Neural progenitor cell (in vitro differentiated cells): ENCODE results near the gene SYT1. TPM values are rescaled to one million over a fixed set of nuclear protein-coding genes. Genes with fewer than 3 reads are reported as not detected.

Experiments used
- DNase-seq: peaks from one replicate; pipeline ENCODE4 v3.0.0-alpha.2; 2016; ENCODE audit warnings: low spot score
- H2AFZ ChIP-seq: fragments of 200-600 bp; sonication (generic); replicated peaks from 2 replicates; pipeline ENCODE4 v1.6.1; 2016; ENCODE audit warnings: antibody characterized with exemption
- H3F3A ChIP-seq: fragments of 200-600 bp; sonication (generic); 2 replicates; pipeline ENCODE4 v1.6.1; 2016; ENCODE audit warnings: antibody characterized with exemption, low read depth
- H3K27ac ChIP-seq: fragments of 200-600 bp; sonication (generic); 2 replicates; pipeline ENCODE4 v1.5.1; 2016; ENCODE audit warnings: mild to moderate bottlenecking
- H3K27me3 ChIP-seq: fragments of 200-600 bp; sonication (generic); 2 replicates; pipeline ENCODE4 v1.6.1; 2016; ENCODE audit warnings: mild to moderate bottlenecking, moderate library complexity
- H3K36me3 ChIP-seq: fragments of 200-600 bp; sonication (generic); 2 replicates; pipeline ENCODE4 v1.5.1; 2016
- H3K4me1 ChIP-seq: fragments of 200-600 bp; sonication (generic); 2 replicates; pipeline ENCODE4 v1.6.1; 2016; ENCODE audit warnings: mixed run types
- H3K4me2 ChIP-seq: fragments of 200-600 bp; sonication (generic); 2 replicates; pipeline ENCODE4 v1.6.1; 2016
- H3K4me3 ChIP-seq: fragments of 200-600 bp; sonication (generic); 2 replicates; pipeline ENCODE4 v1.5.1; 2016
- H3K79me2 ChIP-seq: fragments of 200-600 bp; sonication (generic); 2 replicates; pipeline ENCODE4 v1.6.1; 2016; ENCODE audit warnings: low read depth
- H3K9ac ChIP-seq: fragments of 200-600 bp; sonication (generic); 2 replicates; pipeline ENCODE4 v1.6.1; 2016
- H3K9me3 ChIP-seq: fragments of 200-600 bp; sonication (generic); 2 replicates; pipeline ENCODE4 v1.5.1; 2016; ENCODE audit warnings: low read depth
- H4K20me1 ChIP-seq: fragments of 200-600 bp; sonication (generic); 2 replicates; pipeline ENCODE4 v1.6.1; 2016; ENCODE audit warnings: low read depth
- H3K27ac Mint-ChIP-seq: 3 replicates; pipeline ENCODE4 v1.8.0; 2021; ENCODE audit warnings: mixed read lengths
- H3K27me3 Mint-ChIP-seq: 2 replicates; pipeline ENCODE4 v1.8.0; 2022; ENCODE audit warnings: low read depth, mild to moderate bottlenecking, inconsistent platforms, moderate library complexity, mixed read lengths; ENCODE audit not compliant: insufficient read depth
- H3K36me3 Mint-ChIP-seq: 3 replicates; pipeline ENCODE4 v1.8.0; 2021; ENCODE audit warnings: mixed read lengths
- H3K4me1 Mint-ChIP-seq: 3 replicates; pipeline ENCODE4 v1.8.0; 2021; ENCODE audit warnings: mixed read lengths
- H3K4me3 Mint-ChIP-seq: 3 replicates; pipeline ENCODE4 v1.8.0; 2021; ENCODE audit warnings: mild to moderate bottlenecking, moderate library complexity, mixed read lengths
- H3K9me3 Mint-ChIP-seq: 3 replicates; pipeline ENCODE4 v1.8.0; 2020; ENCODE audit warnings: mixed read lengths
- CTCF ChIP-seq: fragments of 200-600 bp; sonication (generic); IDR thresholded peaks from 2 replicates; pipeline ENCODE4 v1.5.1; 2017; ENCODE audit warnings: antibody characterized with exemption, mild to moderate bottlenecking
- EZH2 ChIP-seq: fragments of 200-600 bp; sonication (generic); IDR thresholded peaks from 2 replicates; pipeline ENCODE4 v1.6.1; 2017; ENCODE audit warnings: antibody characterized with exemption, mild to moderate bottlenecking, moderate library complexity
- EZH2phosphoT487 ChIP-seq: fragments of 200-600 bp; sonication (generic); IDR thresholded peaks from 2 replicates; pipeline ENCODE4 v1.6.1; 2017; ENCODE audit warnings: antibody characterized with exemption
- total RNA-seq: library from RNA; depleted of rRNA; stranded (reverse); fragments of >200 nt; gene quantifications from 2 replicates; pipeline ENCODE4 v1.2.3, GENCODE V29; 2015; ENCODE audit warnings: low replicate concordance

SYT1 gene
- total RNA-seq, 1 donor from 2014 or later: 36.9 TPM

GRCh38 chr12:78871566-78871965 lies 7.0 kb downstream of the SYT1 start:
- Mint-ChIP-seq H3K27ac (no peak overlapping the region), H3K4me1 (peaks cover 8% of the 10 kb centered on the region), H3K4me3 (no peak overlapping the region), H3K9me3 (no peaks in the 10 kb centered on the region), H3K36me3 (no peaks in the 10 kb centered on the region), H3K27me3 (no peaks in the 10 kb centered on the region)
- Histone ChIP-seq H4K20me1 (peaks cover 38% of the 10 kb centered on the region), H3K27ac (no peak overlapping the region), H3K4me2 (no peak overlapping the region), H3K27me3 (no peaks in the 10 kb centered on the region), H3K36me3 (no peaks in the 10 kb centered on the region), H3K4me3 (no peak overlapping the region), H3F3A (peaks cover 4% of the 10 kb centered on the region), H3K79me2 (peaks cover 85% of the 10 kb centered on the region), H3K4me1 (peaks cover 13% of the 10 kb centered on the region), H3K9me3 (no peaks in the 10 kb centered on the region), H3K9ac (no peak overlapping the region), H2AFZ (no peak overlapping the region)
- no peak for DNase-seq
- no peak for TF ChIP-seq CTCF
- no peak for TF ChIP-seq EZH2phosphoT487
- TF ChIP-seq EZH2: no peak

- Histone ChIP-seq H3K9ac (no peak overlapping the region), H2AFZ (no peak overlapping the region), H3F3A (peaks cover 4% of the 10 kb centered on the region), H3K27ac (no peak overlapping the region), H3K4me1 (peaks cover 13% of the 10 kb centered on the region), H3K27me3 (no peaks in the 10 kb centered on the region), H4K20me1 (peaks cover 15% of the 10 kb centered on the region), H3K9me3 (no peaks in the 10 kb centered on the region), H3K4me2 (no peak overlapping the region), H3K36me3 (no peaks in the 10 kb centered on the region), H3K4me3 (no peak overlapping the region), H3K79me2 (peaks cover 45% of the 10 kb centered on the region)
- no peak for DNase-seq
- TF ChIP-seq CTCF: no peak
- TF ChIP-seq EZH2phosphoT487: no peak
- TF ChIP-seq EZH2: no peak
- Mint-ChIP-seq H3K4me1 (no peaks in the 10 kb centered on the region), H3K9me3 (no peaks in the 10 kb centered on the region), H3K27me3 (no peaks in the 10 kb centered on the region), H3K27ac (no peak overlapping the region), H3K36me3 (peaks cover 3% of the 10 kb centered on the region), H3K4me3 (no peak overlapping the region)
These were observed 13.9 kb downstream of the SYT1 start for GRCh38 chr12:78878459-78878858.

- peaks cover 11% of the 10 kb centered on the region for H4K20me1 ChIP-seq
- H2AFZ ChIP-seq: no peak overlapping the region
- peaks cover 45% of the 10 kb centered on the region for H3K79me2 ChIP-seq
- no peak overlapping the region for H3K4me3 ChIP-seq
- peaks cover 4% of the 10 kb centered on the region for H3F3A ChIP-seq
- no peak overlapping the region for H3K4me3 Mint-ChIP-seq
- H3K4me1 Mint-ChIP-seq: no peaks in the 10 kb centered on the region
- no peak overlapping the region for H3K27ac Mint-ChIP-seq
- no peaks in the 10 kb centered on the region for H3K27me3 ChIP-seq
- H3K4me1 ChIP-seq: peaks cover 13% of the 10 kb centered on the region
- H3K9ac ChIP-seq: no peak overlapping the region
- no peaks in the 10 kb centered on the region for H3K9me3 Mint-ChIP-seq
- no peaks in the 10 kb centered on the region for H3K27me3 Mint-ChIP-seq
- no peaks in the 10 kb centered on the region for H3K9me3 ChIP-seq
- peak overlapping the region; percentile 29 for H3K27ac ChIP-seq
- H3K36me3 Mint-ChIP-seq: peaks cover 3% of the 10 kb centered on the region
- TF ChIP-seq CTCF (no peak), EZH2phosphoT487 (no peak), EZH2 (no peak)
- H3K36me3 ChIP-seq: no peaks in the 10 kb centered on the region
- no peak for DNase-seq
- no peak overlapping the region for H3K4me2 ChIP-seq
These were observed 14.3 kb downstream of the SYT1 start for GRCh38 chr12:78878866-78879265.
